Activated T-cell treated with anti-CD3 and anti-CD28 coated beads for 4 hours (primary cell): Measurements from ENCODE around the gene EHD1.

ENCODE experiments used
- DNase-seq: peaks from one replicate; pipeline ENCODE4 v3.0.0-alpha.2; 2020

EHD1 gene

GRCh38 chr11:64871492-64871891, 6.9 kb downstream of the EHD1 start:
- DNase-seq = no peak

- DNase-seq = no peak
Observed at GRCh38 chr11:64870893-64871466, 7.4 kb downstream of the EHD1 start.

DNA sequence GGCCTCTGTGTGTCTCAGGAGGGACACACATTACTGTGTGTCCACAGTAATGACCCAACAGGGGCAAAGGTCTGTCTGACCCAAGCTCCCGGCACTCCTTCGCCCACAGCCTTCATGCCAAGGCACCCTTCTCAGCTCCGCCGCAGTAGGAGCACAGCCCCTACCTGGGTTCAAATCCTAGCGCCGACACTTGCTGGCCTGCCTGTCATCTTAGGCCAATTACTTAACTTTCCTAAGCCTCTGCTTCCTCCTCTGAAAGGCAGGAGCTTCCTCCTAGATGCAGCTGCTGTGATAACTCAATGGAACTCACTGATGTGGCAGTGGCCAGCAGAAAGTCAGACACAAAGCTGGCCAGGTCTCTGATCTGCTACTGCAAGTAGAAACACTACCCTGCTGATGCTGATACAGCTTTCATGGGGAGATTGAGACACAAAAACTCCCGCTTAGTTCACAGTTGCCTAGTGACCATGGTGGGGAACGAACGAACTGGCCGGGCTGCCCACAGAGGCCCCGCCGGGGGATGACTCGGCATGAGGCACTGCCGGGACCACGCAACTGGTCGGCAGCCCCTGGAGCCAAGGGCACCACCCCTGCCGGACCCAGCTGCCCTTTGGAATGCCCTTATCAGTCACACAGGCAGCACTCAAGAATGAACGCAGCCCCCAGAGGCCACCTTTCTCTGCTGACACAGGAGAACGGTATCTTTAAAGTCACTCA, 8.1 kb downstream of the EHD1 start:
- no peak for DNase-seq

DNA sequence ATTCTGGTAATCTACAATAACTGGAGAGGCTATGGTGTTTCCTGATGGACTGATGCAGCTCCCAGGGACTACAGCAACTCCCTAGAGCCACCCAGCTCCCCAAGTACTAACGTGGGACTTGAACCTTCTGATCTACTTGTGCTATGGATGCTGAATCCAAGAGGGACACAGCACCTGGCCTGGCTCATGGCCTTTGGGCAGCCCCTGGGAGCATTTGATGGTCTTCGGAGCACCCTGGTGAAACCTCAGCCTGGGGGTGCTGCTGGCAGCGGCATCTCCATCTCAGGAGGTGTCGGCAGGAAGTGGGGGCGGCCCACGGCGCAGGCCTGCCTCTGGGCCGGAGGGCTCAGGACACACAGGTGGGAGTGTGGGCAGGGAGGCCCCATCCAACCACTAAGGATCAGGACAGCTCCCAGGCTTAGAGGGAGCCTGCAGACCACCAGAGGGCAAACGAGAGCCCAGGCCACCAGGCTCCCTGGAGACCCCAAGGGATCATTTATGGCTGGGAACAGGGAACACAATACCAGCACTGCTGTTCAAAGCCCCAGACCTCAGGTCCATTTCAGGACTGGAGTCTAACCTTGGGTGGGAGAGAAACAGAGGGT, 8.7 kb downstream of the EHD1 start:
- DNase-seq = no peak

DNA sequence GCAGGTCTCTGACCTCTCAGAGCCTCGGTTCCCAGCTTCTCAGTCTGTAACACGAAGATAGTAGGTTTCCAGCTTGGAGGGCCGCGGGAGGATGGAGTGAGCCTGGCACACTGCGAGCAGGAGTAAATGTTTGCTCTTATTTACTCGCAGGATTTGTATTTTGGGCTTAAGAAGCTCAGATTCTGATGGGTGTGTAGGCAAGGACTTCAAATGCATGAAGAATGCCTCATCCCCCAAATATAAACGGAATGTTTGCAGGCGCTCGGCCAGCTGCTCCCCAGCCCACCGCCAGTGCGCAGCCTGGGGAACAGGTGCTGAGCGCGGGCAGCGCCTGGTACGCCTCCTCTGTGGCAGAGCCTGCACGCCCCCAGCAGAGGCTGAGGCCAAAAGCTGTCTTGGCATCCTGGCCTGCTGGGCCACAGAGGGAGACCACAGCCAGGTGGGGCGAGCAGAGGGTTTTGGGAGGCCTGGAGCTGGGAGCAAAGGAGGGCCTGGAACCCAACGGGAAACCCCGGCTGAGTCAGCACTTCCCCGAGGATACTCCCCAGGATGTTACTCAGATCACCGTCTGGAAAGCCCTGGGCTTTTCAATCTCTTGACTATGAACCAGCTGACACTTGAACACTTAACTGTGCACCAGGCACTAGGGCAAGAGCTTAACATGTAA, 9.4 kb downstream of the EHD1 start:
- no peak for DNase-seq

DNA sequence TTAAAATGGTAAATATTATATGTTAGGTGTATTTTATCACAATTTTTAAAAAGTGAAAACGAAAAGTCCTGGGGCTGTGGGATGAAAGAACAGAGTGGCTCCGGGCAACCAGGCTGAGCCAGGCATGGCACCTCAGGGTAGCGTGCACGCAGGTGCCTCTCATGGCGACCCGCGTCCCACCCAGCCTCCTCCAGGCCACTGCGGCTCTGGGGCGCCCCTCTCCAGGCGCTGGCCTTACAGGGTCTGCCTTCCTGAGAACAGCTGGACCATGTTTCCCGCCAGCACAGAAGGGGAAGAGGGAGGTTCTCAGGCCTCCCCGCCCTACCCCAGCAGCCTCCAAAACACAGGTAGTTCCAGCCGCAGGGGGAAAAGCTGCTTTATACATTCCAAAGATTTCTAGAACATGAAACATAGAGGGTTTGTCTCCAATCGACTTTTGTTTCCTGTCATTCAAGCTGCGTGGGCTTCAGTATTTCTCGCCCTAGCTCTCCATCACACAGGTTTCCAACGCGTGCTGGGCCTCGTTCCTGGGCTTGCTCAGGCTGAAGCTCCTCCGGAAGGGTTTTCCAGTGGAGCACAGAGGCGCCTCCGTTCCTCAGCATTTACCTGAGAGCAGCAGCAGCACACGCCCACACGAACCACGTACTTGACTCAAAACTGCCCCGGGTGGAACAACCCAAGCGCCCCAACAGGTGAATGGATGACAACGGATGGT, 10.5 kb downstream of the EHD1 start:
- DNase-seq = no peak

- DNase-seq = no peak
Observed at GRCh38 chr11:64866173-64866491, 12.3 kb downstream of the EHD1 start.

- no peak for DNase-seq
Observed at GRCh38 chr11:64865286-64866172, 12.9 kb downstream of the EHD1 start.

GRCh38 chr11:64864473-64865285, 13.7 kb downstream of the EHD1 start:
- no peak for DNase-seq

DNA sequence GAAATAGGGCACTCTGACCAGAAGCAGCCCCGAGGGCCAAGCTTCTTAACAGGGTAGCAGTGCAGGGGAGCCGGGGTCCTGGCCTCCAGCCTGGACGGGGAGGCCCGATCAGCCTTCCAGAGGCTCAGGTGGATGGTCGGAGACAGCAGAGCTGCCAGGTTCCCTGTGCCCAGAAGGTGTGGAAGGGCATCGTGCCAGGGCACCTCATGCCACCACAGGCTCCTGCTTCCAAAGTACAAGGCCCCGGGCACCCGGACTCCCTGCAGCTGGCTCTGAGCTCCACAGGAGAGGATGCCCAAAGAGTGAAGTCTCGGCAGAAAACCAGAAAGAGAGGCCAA, 14.3 kb downstream of the EHD1 start:
- DNase-seq = no peak

- DNase-seq = no peak
Observed at GRCh38 chr11:64863391-64864060, 14.9 kb downstream of the EHD1 start.

DNA sequence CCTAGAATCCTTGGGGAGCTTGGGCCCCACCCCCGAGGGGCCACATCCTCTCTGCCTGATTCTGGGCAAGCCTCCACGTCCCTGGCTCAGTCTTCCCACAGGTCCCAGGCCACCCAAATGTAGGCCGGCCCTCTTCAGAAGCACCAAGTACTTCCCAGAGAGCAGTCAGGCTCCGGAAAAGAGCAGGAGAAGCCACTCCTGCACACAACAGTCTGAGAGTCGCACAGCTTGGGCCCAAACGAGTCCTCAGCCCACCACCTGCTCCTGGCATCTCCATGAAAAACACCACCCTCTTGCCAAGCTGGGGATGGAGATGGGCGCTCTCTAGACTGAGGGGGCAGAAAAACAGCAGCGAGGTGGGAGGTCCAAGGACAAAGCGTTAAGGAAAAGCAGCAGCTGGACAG, 15.4 kb downstream of the EHD1 start:
- no peak for DNase-seq

DNA sequence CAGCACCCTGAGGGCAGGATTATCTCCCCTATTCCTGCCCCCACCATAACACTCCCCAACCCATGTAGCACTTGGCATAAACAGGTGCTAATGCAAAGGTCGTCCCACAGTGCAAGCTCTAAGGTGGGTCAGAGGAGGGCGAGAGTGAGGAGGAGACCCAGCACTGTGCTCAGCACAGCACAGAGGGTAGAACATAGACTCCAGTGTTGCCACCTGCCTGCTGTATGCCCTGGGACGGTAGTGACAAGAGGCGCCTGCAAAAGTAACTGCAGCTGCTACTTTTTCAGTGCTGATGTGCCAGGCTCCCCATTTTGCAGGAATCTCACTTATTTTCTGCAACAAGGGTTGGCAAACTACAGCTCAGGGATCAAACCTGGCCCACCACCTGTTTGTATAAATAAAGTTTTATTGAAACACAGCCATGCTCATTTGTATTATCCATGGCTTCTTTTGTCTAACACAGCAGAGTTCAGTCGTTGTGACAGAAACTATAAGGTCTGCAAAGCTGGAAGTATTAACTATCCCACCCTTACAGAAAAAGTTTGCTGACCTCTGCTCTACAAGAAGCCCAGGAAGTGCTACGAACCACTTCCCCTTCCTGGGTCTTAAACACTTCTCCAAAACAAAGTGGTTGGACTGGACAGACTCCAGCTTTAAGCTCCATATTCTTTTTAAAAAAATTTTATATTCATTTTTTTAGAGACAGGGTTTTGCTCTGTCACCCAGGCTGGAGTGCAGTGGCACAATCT, 17.0 kb downstream of the EHD1 start:
- DNase-seq = no peak

GRCh38 chr11:64859542-64860414, 18.6 kb downstream of the EHD1 start:
- no peak for DNase-seq

GRCh38 chr11:64858467-64859263, 19.8 kb downstream of the EHD1 start:
- no peak for DNase-seq

DNA sequence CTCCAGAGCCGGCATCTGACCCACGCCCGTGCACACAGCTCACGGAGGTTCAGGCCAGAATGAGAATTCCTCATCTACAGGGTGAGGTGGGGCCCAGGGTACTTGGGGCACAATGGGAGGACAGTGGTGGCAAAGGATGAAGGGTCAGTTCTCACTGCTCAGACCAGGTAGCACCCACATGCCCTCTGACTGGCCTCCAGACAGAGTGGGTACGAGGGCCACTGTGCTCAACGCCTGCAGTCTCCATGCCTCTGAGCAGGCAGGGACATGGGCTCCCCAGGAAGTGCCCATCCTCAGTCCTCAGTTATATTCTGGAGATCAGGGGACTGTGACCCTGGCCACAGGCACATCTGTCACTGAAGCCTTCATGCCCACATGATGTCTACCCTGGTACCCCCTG, 20.9 kb downstream of the EHD1 start:
- DNase-seq = no peak

- DNase-seq = no peak
Observed at GRCh38 chr11:64856382-64857227, 21.8 kb downstream of the EHD1 start.
